GM18520 (cell line): ENCODE data around the gene OPRM1.
A peak's percentile ranks its signal among the peaks of the same experiment; 100 is the strongest.
"Not testable (repeated sequence)": the region's sequence is repeated elsewhere in the genome, so short reads cannot be mapped to it uniquely, and the experiment has no call there.

ENCODE experiments used
- ATAC-seq: cut with Tn5 transposase; IDR thresholded peaks from one replicate; pipeline ENCODE4 v1.9.1; 2021; ENCODE audit not compliant: unreplicated experiment

The OPRM1 gene

DNA sequence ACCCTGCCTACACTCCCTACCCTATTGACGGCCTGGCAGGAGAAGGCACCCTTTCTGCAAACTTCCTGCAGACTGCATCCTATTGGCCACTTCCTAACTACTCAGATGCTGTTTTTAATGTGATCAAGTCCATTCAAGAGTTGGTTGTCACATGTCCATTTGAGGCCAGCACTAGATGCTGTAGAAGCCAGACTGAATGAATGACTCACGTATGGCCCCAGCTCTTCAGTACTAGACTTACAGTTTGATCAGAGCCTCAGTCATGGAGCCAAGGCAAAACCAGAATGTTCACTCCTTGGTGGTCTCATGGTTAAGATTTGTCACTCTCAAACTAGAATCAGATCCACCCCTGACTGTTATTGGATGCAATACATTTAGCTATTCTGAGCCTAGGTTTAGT is 101.7 kb downstream of the OPRM1 start:
- no peak for ATAC-seq

DNA sequence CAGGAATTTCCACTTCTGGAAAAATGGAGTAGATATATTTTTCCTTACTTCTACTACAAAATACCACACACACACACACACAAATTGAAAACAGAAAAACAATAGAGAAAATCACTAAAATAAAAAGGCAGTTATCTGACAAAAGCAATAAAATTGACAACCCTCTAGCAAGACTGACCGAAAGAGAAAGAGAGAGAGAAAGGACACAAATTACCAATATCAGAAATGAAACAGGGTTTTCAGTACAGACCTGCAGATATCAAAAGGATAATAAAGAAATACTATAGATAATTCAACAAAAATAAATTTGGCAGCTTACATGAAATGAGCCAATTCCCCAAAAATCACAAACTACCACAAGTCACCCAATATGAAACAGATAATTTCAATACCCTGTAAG is 104.7 kb downstream of the OPRM1 start:
- no peak for ATAC-seq

DNA sequence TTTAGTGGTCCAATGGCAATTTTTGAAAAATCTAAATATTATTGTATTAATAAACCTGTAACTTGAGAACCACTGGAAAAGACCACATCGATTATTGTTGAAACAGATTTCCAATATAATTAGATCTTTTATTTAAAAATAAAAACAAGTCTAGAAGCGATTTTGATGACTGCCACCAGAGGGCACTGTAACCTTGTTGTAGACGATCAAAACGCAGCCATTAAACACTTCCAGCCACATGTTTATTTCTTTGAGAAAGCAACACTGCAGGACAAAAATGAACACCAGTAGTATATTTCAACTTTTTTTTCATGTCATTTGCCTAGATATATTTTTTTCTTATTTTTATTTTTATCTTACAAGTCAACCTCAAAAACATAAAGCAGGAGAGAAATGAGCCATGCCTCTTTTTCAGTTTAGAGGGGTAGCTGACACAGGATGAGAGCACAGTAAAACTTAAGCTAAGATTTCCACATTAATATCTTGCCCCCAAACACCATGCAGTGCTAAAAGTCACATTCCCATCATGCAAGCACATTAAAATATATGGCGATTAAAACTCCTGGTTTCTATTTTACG is 115.4 kb downstream of the OPRM1 start:
- no peak for ATAC-seq

DNA sequence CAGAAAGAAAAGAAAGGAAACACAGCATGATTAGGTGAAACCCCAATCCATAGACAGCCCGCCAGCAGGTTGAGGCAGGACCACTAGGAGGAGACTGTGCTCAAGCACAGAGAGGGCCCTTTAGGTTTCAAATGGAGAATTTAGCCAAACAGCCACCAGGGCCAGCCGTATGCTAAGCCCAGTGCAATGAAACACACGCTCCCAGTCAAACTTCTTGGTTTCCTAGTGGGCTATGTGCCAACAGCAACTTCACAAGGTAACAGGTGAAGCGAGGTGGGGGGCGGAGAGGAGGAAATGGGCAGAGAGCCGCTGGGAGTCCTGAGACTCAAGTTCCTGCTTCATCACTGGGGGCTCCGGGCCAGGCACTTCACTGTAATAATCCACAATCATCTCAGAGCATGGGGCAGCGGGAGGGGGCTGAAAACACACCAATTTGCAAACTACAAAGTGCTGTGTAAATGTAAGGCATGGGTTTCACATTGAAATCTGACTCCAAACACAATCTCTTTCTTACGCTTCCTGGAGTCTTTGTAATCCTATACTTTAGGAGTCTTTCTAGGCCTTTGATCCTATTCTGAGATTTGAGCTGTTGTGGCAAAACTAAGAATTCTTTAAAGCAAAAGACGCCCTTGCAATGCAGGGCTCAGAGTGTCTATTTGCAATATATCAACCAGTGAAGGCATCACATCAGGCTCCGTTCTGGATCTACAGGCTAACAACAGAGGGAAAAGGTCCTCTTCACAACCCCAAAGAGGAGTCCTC is 117.3 kb downstream of the OPRM1 start:
- ATAC-seq: peak; percentile 36

DNA sequence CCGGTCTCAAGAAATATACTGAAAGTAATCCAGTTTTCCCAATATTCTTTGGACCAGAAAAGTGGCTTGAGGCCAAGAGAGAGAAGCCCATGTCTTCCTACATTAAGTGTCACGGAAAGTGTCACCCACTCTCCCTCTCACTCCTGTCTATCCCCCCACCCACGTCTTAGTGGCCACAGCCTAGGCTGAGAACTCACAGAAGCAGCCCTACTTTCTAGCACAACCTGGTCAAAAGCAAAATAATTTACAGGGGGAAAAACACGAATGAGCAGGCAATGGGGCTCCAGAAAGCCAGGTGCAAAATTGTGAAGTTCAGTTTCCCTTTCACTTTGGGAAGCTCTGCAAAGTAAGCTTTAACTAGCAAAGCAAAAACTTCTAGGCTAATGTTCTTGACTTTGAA is 118.0 kb downstream of the OPRM1 start:
- peak; percentile 36 for ATAC-seq

DNA sequence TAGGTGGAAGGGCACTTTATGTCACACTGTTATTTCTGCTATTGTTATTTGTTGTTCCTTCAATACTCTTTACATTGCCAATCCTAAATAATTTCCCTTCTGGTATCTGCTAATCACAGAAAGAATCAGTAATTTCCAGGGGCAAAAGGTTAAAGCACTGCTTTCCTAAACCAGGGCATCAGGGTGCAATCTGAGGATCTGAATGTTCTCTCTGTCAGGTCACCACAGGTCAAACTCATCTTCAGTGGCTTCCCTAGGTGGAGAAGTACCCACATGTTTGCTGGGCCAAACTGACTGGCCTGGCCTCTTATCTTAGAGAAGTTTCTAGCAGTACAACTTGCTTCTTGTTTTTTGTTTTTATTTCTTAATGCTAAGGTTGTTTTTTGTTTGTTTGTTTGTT is 118.7 kb downstream of the OPRM1 start:
- no peak for ATAC-seq

DNA sequence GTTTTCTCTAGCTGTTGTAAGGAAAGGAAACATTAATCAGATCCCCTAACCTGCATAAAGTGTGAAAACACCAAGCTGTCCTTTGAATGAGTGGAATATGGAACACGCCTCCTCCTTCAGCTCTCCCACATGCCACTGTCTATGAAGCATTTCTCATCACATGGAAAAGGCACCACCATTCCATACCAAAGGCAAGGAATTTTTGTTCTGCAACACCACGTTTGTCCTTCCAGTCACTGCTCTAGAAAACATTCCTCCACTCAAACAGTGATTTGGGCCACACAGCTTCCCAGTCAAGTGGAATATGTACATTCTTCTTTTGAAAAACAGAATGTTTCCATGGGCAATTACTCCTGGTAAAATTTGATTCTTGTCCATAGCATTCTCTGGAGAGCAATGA is 120.1 kb downstream of the OPRM1 start:
- no peak for ATAC-seq

DNA sequence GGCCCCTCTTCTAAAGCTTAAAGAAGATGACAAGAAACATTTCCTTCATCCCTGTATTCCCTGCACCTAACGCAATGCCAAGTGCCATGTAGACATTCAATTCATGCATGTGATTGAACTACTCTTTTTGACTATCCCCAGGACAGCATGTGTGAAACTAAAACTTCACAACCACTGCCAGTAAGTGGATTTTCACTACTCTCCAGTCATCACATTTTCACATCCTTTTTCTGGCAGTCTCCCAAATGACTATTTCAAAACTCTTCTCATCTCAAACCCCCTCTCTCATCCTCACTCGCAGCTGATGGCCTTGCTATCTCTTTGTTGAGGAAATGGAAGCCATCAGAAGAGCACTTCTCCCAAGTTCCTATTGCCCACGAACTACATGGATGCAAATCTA is 122.6 kb downstream of the OPRM1 start:
- peak; percentile 42 for ATAC-seq

DNA sequence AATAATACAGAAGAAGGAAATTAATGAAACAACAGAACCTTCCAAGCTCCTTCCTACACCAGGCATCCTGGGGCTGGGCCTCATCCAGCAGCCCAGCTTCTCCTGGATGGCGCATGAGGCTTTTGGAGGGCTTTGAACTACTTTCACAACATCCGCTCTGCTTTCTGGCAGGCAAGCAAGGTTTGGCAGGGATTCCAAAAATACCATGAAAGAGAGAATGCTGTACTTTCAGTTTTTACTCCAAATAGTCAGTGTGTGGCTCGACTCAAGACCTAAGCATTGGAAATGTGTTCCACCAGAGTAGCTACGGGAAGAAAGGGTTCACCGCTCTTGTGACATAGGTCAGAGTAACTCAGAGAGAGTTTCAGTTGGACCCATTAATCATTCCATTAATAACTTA is 125.4 kb downstream of the OPRM1 start:
- ATAC-seq: no peak

DNA sequence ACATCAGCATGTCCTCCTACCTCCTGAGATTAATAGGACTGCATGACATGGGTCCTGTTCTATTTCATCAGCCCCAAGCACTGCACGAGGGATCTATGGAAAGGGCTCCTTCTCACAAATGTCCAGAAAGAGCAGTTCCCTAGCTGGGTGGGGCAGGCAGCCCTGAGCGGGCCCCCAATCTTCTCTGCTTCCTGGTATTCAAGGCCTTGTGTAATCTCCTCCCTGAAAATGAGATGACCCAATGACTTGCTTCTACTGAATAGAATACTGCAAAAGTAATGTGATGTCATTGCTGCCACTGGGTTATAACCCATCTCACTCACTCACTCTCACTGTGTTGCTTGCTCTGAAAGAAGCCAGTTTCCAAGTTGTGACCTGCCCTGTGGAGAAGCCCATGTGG is 126.4 kb downstream of the OPRM1 start:
- no peak for ATAC-seq

DNA sequence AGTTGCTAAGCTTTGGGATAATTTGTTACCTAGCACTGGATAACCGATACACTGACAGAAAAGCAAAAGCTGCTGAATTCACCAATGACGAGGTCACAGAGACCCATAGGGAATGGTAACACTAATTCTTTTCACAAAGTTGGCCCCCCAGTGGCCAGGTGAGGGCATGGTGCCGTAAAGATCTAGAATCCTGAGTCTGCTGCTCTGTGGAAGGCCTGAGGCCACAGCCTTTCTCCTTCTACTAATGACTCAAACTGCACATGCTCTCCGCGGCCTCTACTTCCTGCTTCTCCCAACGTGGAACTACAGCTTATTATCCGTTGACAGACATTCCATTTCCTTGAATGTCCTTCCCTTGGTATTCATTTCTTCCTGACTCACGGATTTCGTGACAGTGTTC is 127.1 kb downstream of the OPRM1 start:
- no peak for ATAC-seq

DNA sequence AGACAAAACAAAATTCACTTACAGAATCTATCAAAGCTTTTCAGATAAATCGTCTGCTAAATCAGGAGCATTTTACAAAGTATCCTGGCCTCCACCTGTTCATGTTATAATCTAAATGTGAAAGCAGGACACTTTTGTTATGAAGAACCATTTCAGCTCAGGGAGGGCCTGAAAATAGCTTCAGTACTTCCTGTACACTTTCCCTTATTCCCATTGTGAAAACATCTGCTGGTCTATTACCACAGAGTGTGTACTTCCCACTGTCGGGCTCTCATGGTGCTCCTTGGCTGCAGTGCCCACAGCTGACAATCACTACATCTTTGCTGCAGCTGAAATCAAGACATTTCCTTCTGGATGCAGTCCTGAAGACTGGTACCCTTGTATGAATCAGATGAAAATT is 128.1 kb downstream of the OPRM1 start:
- ATAC-seq: no peak

DNA sequence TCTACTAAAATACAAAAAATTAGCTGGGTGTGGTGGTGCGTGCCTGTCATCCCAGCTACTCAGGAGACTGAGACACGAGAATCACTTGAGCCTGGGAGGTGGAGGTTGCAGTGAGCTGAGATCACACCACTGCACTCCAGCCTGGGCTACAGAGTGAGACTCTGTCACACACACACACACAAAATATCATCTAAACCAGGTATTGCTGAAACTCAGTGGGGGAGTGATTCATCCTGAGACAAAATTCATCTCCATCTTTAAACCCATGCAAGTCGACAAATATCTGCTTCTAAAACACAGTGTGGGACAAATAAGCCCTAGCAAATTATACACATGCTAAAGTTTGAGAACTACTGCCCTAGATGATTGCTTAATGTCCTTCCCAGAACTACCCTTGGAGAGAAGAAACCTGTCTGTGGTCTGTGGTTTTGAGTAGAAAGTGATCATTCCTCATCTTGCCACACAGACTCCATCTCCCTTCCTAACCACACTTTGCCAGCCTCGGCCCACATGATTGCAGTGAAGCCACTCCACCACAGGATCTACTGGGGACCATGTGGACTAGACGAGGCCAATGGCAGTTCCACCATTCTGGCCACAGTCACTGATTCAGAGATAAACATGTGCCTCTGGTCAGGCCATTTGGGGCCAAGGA is 130.3 kb downstream of the OPRM1 start:
- ATAC-seq: no peak

DNA sequence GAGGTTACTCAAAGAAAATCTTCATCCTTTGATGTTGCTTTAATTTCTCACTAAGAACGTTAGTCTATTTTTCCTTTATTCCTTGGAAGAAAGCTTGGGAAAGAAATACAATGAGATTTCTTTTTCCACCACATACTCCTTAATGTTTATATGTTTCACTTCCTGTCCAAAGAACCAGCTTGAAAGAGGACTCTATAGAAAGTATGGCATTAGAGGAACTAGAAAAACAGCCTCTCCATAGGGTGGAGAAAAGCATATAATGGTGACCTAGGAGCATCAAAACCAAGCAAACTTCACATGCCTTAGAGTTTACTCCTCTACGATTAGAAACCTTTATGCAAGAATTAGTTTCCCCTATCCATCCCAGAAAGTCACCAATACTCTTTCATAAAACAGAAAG is 131.1 kb downstream of the OPRM1 start:
- ATAC-seq: no peak

DNA sequence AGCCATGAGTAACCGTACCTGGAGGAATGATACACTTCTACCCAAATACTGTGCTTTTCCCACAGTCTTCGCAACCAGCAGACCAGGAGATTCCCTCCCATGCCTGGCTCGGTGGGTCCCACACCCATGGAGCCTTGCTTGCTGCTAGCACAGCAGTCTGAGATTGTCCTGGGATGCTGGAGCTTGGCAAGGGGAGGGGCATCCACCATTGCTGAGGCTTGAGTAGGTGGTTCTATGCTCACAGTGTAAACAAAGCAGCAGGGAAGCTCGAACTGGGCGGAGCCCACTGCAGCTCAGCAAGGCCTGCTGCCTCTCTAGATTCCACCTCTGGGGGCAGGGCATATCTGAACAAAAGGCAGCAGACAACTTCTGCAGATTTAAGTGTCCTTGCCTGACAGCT is 133.4 kb downstream of the OPRM1 start:
- ATAC-seq: not testable (repeated sequence)

DNA sequence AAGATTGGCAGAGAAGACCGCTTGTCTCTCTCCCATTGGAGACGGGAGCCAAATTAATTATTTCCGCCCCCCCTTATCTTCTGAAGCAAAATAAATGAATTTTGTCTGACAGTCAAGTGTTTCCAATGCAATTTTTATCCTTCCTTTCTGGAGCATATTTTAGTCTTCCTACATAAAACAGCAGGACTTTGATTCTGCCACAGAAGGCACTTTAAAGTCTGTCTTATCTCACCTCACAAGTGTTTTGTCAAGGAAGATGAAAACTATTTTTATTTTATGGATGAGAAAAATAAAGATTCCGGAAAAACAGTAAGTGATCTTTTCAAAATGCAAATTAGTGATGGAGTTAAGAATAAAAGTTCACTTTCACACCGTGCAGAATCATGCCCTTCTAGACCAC is 140.4 kb downstream of the OPRM1 start:
- no peak for ATAC-seq

DNA sequence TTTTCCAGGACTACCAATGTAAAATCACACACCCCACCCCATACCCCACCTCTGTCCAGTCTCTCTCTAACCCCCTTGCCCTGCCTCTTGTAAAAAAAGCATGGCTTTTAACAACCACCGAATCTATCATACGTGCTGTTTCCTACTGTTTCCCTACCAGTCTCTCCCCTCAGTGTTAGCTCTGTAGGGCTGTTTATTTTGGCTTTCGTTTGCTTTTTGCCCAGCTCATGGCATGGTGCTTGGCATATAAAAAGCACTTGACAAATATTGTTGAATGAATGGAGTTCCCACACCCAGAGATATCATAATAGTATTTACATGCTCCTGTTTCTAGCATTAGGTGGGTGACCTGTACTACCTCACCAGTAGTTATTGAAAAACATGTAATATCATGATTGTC is 148.2 kb downstream of the OPRM1 start:
- no peak for ATAC-seq

DNA sequence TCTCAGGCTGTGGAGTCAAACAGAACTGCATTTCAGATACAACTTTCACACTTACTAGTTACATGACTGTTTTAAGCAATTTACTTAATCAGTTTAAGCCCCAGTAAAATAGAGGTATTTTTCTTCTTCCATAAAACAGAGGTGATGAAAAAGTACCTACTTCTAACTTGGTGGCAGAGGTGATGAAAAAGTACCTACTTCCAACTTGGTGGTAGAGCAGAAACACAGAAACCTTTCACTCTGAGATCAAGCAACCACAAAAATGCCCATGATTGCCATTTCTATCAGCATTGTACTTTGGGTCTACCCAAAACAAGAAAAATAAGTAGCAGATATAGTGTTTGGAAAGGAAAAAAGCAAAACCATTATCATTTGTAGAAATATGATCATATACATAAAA is 148.7 kb downstream of the OPRM1 start:
- ATAC-seq: peak; percentile 72

DNA sequence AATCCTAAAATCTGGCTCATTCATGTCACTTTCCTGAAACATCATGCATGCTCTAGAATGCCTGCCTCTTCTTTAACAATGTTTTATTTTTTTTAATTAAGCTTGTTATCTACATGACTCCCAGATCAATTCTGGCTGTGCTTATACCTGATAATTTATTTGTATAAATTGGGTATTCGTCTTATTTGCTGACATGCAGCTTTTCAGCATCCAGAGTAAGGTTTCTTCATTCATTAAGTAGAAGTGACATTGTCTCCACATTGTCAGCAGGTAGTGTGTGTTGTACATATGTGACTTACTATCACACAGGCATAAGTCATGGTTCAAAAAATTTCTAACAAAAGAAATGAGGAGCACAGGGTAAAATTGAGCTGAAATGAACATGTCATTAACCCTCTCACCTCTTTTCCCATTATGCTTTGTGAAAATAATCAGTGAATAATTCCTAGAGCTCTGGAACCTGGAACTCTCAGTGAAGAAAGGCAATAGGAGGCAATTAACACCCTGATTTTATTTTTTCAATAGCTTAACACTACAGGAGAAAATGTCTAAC is 157.4 kb downstream of the OPRM1 start:
- ATAC-seq: no peak

DNA sequence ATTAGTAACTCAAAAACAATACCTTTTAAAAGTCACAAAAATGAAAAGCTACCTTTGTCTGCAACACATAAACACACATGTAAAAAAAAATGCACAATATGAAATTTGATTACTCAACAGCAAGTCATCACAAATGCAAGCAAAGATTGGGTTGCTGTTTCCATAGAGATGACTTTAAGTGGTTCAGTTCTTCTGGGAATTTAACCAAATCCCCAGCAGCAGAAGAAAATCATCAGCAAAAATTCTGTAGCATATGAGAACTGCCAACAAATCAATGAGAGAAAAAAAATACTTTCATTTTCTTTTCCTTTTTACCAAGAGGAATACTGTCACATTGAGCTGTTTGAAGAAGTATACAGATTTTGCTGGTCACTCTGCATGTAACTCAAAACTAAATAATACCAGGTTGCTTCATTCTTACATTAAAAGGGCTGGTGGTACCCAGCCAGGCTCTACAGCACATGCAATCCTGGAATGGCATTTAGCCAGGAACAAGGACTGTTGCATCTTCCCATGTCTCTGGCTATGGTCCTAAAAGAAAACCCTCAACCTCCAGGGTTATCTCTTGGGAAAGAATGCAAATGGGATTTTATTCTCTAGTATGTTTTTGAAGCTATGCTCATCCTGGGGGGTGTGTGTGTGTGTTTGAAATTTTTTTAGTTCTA is 158.3 kb downstream of the OPRM1 start:
- ATAC-seq: no peak

DNA sequence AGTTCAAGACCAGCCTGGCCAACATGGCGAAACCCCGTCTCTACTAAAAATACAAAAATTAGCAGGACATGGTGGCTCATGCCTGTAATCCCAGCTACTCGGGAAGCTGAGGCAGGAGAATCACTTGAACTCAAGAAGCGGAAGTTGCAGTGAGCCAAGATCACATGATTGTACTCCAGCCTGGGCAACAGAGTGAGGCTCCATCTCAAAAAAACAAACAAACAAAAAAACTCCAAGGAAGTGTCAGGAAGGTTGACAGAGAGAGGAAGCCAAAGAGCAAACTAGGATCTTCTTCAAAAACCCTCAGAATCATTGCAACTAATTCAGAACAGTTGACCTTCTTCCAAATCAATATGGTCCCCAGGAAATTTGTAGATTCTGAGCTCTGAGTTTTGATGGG is 162.6 kb downstream of the OPRM1 start:
- not testable (repeated sequence) for ATAC-seq

DNA sequence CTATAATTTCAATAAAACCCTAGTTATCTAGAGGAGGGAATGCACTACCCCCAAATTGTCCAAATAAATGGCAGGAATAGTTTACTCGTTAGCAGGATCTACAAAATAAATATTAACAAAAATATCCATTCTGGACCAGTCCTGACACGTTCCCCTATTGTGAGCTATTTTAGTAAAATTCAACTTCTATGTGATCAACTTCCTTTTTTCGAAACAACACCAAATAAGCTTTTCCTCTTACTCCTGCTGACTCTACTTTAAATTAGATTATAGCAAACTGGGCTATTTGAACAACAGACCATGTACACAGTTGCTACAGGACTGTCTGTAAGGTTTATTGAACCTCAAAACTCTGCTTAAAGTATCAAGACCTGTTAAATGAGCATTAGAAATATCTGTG is 163.3 kb downstream of the OPRM1 start:
- ATAC-seq: no peak
